PC-3 (cell line): Measurements from ENCODE around the gene CDH4.

ENCODE experiments used
- CTCF ChIP-seq: fragments of 300-600 bp; sonication (generic); conservative IDR thresholded peaks from 2 replicates; pipeline ENCODE4 v1.5.1; 2017; ENCODE audit warnings: antibody characterized with exemption, low read depth, mild to moderate bottlenecking, low read length
- EZH2 ChIP-seq: fragments of 300-600 bp; sonication (generic); IDR thresholded peaks from one replicate; pipeline ENCODE4 v1.6.1; 2017; ENCODE audit warnings: antibody characterized with exemption, mild to moderate bottlenecking, low read length; ENCODE audit not compliant: unreplicated experiment

DNA sequence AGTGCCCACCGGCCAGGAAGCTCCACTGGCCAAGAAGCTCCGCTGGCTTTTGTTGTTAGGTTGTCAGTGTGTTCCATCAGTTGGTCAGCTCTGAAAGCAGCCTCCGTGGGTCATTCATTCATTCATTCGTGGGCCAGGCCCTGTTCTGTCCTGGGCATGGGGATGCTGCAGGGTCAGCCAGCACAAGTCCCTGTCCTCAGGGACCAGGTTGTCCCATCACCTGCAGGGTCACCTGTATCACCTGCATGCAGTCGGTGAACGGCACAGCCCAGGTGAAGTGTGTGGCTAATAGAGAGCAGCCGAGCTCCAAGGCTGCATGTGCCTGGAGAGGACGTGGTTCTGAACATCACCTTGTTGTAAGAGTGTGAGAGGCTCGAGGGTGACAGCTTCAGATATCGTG is 403.5 kb downstream of the CDH4 start:
- no peak for TF ChIP-seq CTCF
- no peak for TF ChIP-seq EZH2
